ENCODE data around the gene STBD1. TPM values are rescaled to one million over a fixed set of nuclear protein-coding genes. Genes with fewer than 3 reads are reported as not detected.

STBD1 gene
- total and polyA plus RNA-seq, 2 experiments from 2014 or later, result 14.6 to 30.5 TPM

DNA sequence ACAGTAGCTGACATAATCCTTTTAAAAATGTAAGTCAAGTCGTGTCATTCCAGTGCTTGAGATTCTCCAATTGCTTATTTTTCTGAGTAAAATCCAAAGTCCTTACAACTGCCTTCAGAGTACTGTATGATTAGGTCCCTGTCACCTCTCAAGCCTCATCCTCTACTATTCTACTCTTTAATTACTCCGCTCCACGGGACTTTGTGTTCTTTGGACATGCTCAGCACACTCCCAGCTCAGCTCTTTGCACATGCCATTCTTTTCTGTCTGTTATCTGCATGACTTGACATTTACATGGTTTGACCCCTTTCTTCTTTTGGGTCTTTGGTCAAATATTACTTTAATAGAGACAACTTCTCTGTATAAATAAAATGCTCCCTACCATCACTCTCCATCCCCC, 39.9 kb upstream of the STBD1 start:
- TF ChIP-seq, protein P1, sequence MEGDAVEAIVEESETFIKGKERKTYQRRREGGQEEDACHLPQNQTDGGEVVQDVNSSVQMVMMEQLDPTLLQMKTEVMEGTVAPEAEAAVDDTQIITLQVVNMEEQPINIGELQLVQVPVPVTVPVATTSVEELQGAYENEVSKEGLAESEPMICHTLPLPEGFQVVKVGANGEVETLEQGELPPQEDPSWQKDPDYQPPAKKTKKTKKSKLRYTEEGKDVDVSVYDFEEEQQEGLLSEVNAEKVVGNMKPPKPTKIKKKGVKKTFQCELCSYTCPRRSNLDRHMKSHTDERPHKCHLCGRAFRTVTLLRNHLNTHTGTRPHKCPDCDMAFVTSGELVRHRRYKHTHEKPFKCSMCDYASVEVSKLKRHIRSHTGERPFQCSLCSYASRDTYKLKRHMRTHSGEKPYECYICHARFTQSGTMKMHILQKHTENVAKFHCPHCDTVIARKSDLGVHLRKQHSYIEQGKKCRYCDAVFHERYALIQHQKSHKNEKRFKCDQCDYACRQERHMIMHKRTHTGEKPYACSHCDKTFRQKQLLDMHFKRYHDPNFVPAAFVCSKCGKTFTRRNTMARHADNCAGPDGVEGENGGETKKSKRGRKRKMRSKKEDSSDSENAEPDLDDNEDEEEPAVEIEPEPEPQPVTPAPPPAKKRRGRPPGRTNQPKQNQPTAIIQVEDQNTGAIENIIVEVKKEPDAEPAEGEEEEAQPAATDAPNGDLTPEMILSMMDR (IDR thresholded peaks at IDR 0.05; ENCODE audit: low read depth, low read length), result no peak
- Histone ChIP-seq H3K27me3 (no peaks in the 10 kb centered on the region), H3K36me3 (no peaks in the 10 kb centered on the region), H3K4me3 (no peak overlapping the region), H3K9me3 (ENCODE audit: low read depth) (no peaks in the 10 kb centered on the region), H3K4me1 (ENCODE audit: low read depth) (no peaks in the 10 kb centered on the region), H3K27ac (no peak overlapping the region)
- no peak for DNase-seq (ENCODE audit: low read depth in 1 of 2, low spot score in 1 of 2)

DNA sequence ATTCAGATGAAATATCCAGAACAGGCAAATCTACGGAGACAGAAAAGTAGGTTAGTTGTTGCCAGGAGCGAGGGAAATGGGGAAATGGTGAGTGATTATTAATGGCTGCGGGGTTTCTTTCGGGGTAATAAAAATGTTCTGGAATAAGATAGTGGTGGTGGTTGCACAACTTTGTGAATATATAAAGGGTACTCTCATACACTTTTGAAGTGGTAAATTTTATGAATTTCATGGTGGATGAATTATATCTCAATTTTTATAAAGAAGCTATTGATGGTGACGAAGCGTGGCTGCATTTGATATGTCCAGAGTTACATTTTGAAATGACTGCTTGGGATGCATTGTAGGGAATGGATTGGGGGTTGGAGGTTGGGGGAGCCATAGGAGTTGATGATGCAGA, 38.7 kb upstream of the STBD1 start:
- H3K27ac ChIP-seq, result no peak overlapping the region
- no peaks in the 10 kb centered on the region for H3K27me3 ChIP-seq
- H3K9me3 ChIP-seq (ENCODE audit: low read depth), result no peaks in the 10 kb centered on the region
- H3K4me3 ChIP-seq, result no peak overlapping the region
- no peaks in the 10 kb centered on the region for H3K4me1 ChIP-seq (ENCODE audit: low read depth)
- no peak for DNase-seq (ENCODE audit: low read depth in 1 of 2, low spot score in 1 of 2)
- H3K36me3 ChIP-seq, result no peaks in the 10 kb centered on the region
- TF ChIP-seq, protein P1 (IDR thresholded peaks at IDR 0.05; ENCODE audit: low read depth, low read length), result no peak

DNA sequence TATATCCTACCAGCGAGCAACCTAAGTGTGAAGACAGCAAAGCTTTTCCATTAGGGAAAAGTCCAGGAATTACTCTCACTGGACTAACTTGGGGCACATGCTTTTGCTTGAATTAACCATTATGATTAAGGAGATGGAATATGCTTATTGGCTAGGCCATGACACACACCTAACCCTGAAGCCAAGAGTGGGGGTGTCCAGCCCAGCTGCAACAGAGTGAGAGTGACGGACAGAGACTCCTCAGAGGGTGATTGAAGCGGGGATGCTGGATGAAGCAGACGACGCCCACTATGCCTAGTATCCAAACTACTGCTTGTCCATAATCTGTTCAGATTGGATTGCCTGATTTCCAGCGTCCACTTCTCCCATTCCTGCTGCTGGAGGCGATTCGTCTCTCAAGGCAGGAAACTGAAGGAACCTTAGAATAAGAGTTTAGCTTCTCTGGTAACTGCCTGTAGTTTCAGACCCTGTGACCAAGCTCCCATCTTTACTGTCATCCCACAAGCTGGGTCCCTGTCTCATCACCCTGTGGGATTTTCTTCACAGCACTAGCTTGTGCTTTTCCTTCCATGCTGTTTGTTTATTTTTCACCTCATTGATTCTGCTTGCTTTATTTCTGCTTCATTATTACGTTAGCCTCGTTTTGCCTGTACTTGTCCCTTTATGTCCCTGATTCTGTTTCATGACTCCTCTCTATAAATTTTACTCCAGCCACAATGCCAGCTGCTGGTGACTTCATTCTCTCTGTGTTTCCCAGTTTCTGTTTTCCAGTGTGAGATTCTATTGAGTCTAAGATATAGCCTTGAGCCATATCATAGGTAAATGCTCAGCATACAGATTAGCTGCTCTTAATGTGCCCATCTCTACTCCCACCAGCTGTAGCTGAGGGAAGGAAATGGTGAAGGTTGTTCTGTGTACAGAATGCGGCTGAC, 36.0 kb upstream of the STBD1 start:
- H3K4me1 ChIP-seq (ENCODE audit: low read depth), result no peaks in the 10 kb centered on the region
- no peak overlapping the region for H3K4me3 ChIP-seq
- H3K27me3 ChIP-seq, result no peaks in the 10 kb centered on the region
- DNase-seq (ENCODE audit: low read depth in 1 of 2, low spot score in 1 of 2), result no peak
- no peak overlapping the region for H3K27ac ChIP-seq
- no peaks in the 10 kb centered on the region for H3K9me3 ChIP-seq (ENCODE audit: low read depth)
- H3K36me3 ChIP-seq, result no peaks in the 10 kb centered on the region
- TF ChIP-seq, protein P1 (IDR thresholded peaks at IDR 0.05; ENCODE audit: low read depth, low read length), result no peak

DNA sequence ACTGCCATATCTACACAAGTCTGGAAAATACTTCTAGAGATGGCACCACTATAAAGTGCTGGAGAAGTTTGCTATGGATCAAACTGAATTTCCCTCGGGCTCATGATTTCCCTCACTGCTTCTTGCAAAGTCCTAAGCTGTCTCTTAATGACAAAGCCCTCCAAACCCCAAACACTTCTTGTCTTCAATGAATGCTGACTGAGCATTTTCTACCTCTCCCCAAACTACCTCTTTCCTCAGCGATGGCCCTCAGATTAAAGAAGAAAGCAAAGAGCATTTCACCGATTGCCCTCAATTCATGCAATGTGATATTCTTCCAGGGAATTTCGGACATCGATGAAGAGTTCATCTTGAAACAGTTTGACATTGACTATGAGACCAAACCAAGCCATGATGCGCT, 35.3 kb upstream of the STBD1 start:
- TF ChIP-seq, protein P1 (IDR thresholded peaks at IDR 0.05; ENCODE audit: low read depth, low read length), result no peak
- no peak overlapping the region for H3K4me3 ChIP-seq
- H3K36me3 ChIP-seq, result no peaks in the 10 kb centered on the region
- H3K27ac ChIP-seq, result no peak overlapping the region
- H3K9me3 ChIP-seq (ENCODE audit: low read depth), result no peaks in the 10 kb centered on the region
- no peaks in the 10 kb centered on the region for H3K4me1 ChIP-seq (ENCODE audit: low read depth)
- H3K27me3 ChIP-seq, result no peaks in the 10 kb centered on the region
- no peak for DNase-seq (ENCODE audit: low read depth in 1 of 2, low spot score in 1 of 2)

GRCh38 chr4:76272073-76272472, 34.5 kb upstream of the STBD1 start:
- no peaks in the 10 kb centered on the region for H3K36me3 ChIP-seq
- TF ChIP-seq, protein P1 (IDR thresholded peaks at IDR 0.05; ENCODE audit: low read depth, low read length), result no peak
- H3K27ac ChIP-seq, result no peak overlapping the region
- no peaks in the 10 kb centered on the region for H3K9me3 ChIP-seq (ENCODE audit: low read depth)
- no peaks in the 10 kb centered on the region for H3K27me3 ChIP-seq
- no peaks in the 10 kb centered on the region for H3K4me1 ChIP-seq (ENCODE audit: low read depth)
- no peak overlapping the region for H3K4me3 ChIP-seq
- no peak for DNase-seq (ENCODE audit: low read depth in 1 of 2, low spot score in 1 of 2)
